Transverse colon (tissue), 3 donors: ENCODE data around the gene GPSM1.

ENCODE experiments used
- EP300 ChIP-seq: sonication (generic); formaldehyde crosslinking; IDR thresholded peaks from one replicate; pipeline ENCODE4 v1.6.1; 2017; ENCODE audit warnings: antibody characterized with exemption, low read depth
- POLR2A ChIP-seq: fragments of 450-650 bp; IDR thresholded peaks from one replicate; pipeline ENCODE4 v1.6.1; 2016; ENCODE audit warnings: antibody characterized with exemption, mild to moderate bottlenecking, moderate library complexity
- TF ChIP-seq, protein P1 (sequence below), 5 experiments: fragments of 200-600 bp in 3 of 5; fragments of 450-650 bp in 2 of 5; sonication (generic) in 3 of 5; IDR thresholded peaks; 1 replicate in 2 of 5; 2 replicates in 3 of 5; pipeline ENCODE4 v1.5.1; 2016 to 2017; ENCODE audit warnings: antibody characterized with exemption in 5 of 5, inconsistent platforms in 3 of 5, mild to moderate bottlenecking in 2 of 5, moderate library complexity in 1 of 5

GRCh38 chr9:136318111-136318775 lies 9.1 kb upstream of the GPSM1 start:
- no peak for TF ChIP-seq EP300
- TF ChIP-seq, protein P1, sequence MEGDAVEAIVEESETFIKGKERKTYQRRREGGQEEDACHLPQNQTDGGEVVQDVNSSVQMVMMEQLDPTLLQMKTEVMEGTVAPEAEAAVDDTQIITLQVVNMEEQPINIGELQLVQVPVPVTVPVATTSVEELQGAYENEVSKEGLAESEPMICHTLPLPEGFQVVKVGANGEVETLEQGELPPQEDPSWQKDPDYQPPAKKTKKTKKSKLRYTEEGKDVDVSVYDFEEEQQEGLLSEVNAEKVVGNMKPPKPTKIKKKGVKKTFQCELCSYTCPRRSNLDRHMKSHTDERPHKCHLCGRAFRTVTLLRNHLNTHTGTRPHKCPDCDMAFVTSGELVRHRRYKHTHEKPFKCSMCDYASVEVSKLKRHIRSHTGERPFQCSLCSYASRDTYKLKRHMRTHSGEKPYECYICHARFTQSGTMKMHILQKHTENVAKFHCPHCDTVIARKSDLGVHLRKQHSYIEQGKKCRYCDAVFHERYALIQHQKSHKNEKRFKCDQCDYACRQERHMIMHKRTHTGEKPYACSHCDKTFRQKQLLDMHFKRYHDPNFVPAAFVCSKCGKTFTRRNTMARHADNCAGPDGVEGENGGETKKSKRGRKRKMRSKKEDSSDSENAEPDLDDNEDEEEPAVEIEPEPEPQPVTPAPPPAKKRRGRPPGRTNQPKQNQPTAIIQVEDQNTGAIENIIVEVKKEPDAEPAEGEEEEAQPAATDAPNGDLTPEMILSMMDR (IDR thresholded peaks at IDR 0.05) = no peak
- TF ChIP-seq POLR2A = no peak
